K562 (cell line): ENCODE data around the gene GPR42.

ENCODE experiments used
- POLR3G ChIP-seq: IDR thresholded peaks from 2 replicates; pipeline ENCODE4 v1.6.1; 2011; ENCODE audit not compliant: insufficient read length, insufficient replicate concordance; ENCODE audit errors: extremely low read depth
- RBM15 ChIP-seq: fragments of 200-400 bp; formaldehyde crosslinking; IDR thresholded peaks from 2 replicates; pipeline ENCODE4 v1.6.1; 2018; ENCODE audit warnings: mild to moderate bottlenecking, low read length, moderate library complexity; ENCODE audit not compliant: insufficient read depth
- SIN3B ChIP-seq: fragments of 450-650 bp; IDR thresholded peaks from 2 replicates; pipeline ENCODE4 v1.6.1; 2017; ENCODE audit warnings: low read depth, mild to moderate bottlenecking, moderate library complexity
- TF ChIP-seq, protein P1 (sequence below), 3 experiments: IDR thresholded peaks in 2 of 3; conservative IDR thresholded peaks in 1 of 3; 2 replicates each; pipeline ENCODE4 v1.5.1; 2011 to 2012; ENCODE audit warnings: low read length in 3 of 3, mild to moderate bottlenecking in 3 of 3, control low read depth in 2 of 3, improper control_type of control experiment in 1 of 3, inconsistent platforms in 1 of 3, low read depth in 1 of 3, mixed read lengths in 1 of 3, moderate library complexity in 1 of 3; ENCODE audit not compliant: insufficient read depth in 2 of 3
- TF ChIP-seq, protein P2 (sequence below), 2 experiments: IDR thresholded peaks; 2 replicates each; pipeline ENCODE4 v1.6.1; 2012; ENCODE audit warnings: improper control_type of control experiment in 2 of 2, low read depth in 2 of 2, low read length in 2 of 2, borderline replicate concordance in 1 of 2

DNA sequence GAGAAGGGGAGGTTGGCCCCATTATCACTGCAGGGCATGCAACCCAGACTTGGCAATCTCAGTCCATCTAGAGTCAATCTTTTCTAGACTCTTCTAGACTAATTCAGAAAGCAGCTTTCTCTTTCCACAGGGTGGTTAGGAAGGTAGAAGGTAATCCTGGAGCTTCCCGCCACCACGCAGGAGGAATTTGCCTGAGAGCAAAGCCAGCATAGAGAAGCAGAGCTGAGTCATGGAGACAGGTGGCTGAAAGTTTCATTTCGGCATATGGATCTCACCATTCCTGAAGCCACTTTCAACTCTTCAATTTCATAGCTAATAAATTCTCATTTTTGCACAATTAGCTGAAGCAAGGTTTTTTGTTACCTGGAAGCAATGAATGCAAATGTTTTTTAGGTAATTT is 48.2 kb downstream of the GPR42 start:
- no peak for TF ChIP-seq POLR3G
- TF ChIP-seq, protein P1, sequence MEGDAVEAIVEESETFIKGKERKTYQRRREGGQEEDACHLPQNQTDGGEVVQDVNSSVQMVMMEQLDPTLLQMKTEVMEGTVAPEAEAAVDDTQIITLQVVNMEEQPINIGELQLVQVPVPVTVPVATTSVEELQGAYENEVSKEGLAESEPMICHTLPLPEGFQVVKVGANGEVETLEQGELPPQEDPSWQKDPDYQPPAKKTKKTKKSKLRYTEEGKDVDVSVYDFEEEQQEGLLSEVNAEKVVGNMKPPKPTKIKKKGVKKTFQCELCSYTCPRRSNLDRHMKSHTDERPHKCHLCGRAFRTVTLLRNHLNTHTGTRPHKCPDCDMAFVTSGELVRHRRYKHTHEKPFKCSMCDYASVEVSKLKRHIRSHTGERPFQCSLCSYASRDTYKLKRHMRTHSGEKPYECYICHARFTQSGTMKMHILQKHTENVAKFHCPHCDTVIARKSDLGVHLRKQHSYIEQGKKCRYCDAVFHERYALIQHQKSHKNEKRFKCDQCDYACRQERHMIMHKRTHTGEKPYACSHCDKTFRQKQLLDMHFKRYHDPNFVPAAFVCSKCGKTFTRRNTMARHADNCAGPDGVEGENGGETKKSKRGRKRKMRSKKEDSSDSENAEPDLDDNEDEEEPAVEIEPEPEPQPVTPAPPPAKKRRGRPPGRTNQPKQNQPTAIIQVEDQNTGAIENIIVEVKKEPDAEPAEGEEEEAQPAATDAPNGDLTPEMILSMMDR (IDR thresholded peaks at IDR 0.05 in 2 of 3, conservative IDR thresholded peaks at IDR 0.05 in 1 of 3; ENCODE audit: insufficient read depth in 2 of 3, low read depth in 1 of 3, low read length in 3 of 3), result no peak
- TF ChIP-seq, protein P2, sequence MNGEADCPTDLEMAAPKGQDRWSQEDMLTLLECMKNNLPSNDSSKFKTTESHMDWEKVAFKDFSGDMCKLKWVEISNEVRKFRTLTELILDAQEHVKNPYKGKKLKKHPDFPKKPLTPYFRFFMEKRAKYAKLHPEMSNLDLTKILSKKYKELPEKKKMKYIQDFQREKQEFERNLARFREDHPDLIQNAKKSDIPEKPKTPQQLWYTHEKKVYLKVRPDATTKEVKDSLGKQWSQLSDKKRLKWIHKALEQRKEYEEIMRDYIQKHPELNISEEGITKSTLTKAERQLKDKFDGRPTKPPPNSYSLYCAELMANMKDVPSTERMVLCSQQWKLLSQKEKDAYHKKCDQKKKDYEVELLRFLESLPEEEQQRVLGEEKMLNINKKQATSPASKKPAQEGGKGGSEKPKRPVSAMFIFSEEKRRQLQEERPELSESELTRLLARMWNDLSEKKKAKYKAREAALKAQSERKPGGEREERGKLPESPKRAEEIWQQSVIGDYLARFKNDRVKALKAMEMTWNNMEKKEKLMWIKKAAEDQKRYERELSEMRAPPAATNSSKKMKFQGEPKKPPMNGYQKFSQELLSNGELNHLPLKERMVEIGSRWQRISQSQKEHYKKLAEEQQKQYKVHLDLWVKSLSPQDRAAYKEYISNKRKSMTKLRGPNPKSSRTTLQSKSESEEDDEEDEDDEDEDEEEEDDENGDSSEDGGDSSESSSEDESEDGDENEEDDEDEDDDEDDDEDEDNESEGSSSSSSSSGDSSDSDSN (IDR thresholded peaks at IDR 0.05; ENCODE audit: borderline replicate concordance in 1 of 2, low read depth in 2 of 2, low read length in 2 of 2), result no peak
- TF ChIP-seq SIN3B, result no peak
- no peak for TF ChIP-seq RBM15
